ENCODE data around the gene GAS2L3.
"Not testable (repeated sequence)": the region's sequence is repeated elsewhere in the genome, so short reads cannot be mapped to it uniquely, and the experiment has no call there.

GAS2L3 gene

GRCh38 chr12:100574187-100575074 lies 947 bp downstream of the GAS2L3 start:
- DNase-seq (ENCODE audit: low read depth): no peak

GRCh38 chr12:100576331-100577036 lies 3.0 kb downstream of the GAS2L3 start:
- DNase-seq (ENCODE audit: low read depth): no peak

GRCh38 chr12:100578923-100579322 lies 5.4 kb downstream of the GAS2L3 start:
- DNase-seq (ENCODE audit: low read depth): no peak

- DNase-seq (ENCODE audit: low read depth): no peak
Measured at GRCh38 chr12:100579844-100580243, 6.4 kb downstream of the GAS2L3 start.

- DNase-seq (ENCODE audit: low read depth): no peak
Measured at GRCh38 chr12:100584256-100584655, 10.8 kb downstream of the GAS2L3 start.

- DNase-seq (ENCODE audit: low read depth): no peak
Measured at GRCh38 chr12:100591979-100592378, 18.5 kb downstream of the GAS2L3 start.

- no peak for DNase-seq (ENCODE audit: low read depth)
Measured at GRCh38 chr12:100593490-100593889, 20.0 kb downstream of the GAS2L3 start.

GRCh38 chr12:100601626-100602025 lies 28.1 kb downstream of the GAS2L3 start:
- DNase-seq (ENCODE audit: low read depth): no peak

- not testable (repeated sequence) for DNase-seq (ENCODE audit: low read depth)
Measured at GRCh38 chr12:100602997-100603396, 29.5 kb downstream of the GAS2L3 start.

GRCh38 chr12:100608776-100609175 lies 35.3 kb downstream of the GAS2L3 start:
- DNase-seq (ENCODE audit: low read depth): no peak

- no peak for DNase-seq (ENCODE audit: low read depth)
Measured at GRCh38 chr12:100610666-100611430, 37.4 kb downstream of the GAS2L3 start.

- no peak for DNase-seq (ENCODE audit: low read depth)
Measured at GRCh38 chr12:100612606-100613005, 39.1 kb downstream of the GAS2L3 start.

GRCh38 chr12:100624571-100624970 lies 51.1 kb downstream of the GAS2L3 start:
- DNase-seq (ENCODE audit: low read depth): no peak

GRCh38 chr12:100632445-100632892 lies 59.0 kb downstream of the GAS2L3 start:
- no peak for DNase-seq (ENCODE audit: low read depth)

GRCh38 chr12:100633082-100633785 lies 59.8 kb downstream of the GAS2L3 start:
- not testable (repeated sequence) for DNase-seq (ENCODE audit: low read depth)

- DNase-seq (ENCODE audit: low read depth): no peak
Measured at GRCh38 chr12:100643246-100643645, 69.8 kb downstream of the GAS2L3 start.

GRCh38 chr12:100646896-100647295 lies 73.4 kb downstream of the GAS2L3 start:
- DNase-seq (ENCODE audit: low read depth): no peak

- DNase-seq (ENCODE audit: low read depth): no peak
Measured at GRCh38 chr12:100651108-100651507, 77.6 kb downstream of the GAS2L3 start.

- no peak for DNase-seq (ENCODE audit: low read depth)
Measured at GRCh38 chr12:100651694-100652093, 78.2 kb downstream of the GAS2L3 start.

- no peak for DNase-seq (ENCODE audit: low read depth)
Measured at GRCh38 chr12:100652488-100652887, 79.0 kb downstream of the GAS2L3 start.

GRCh38 chr12:100656141-100656540 lies 82.7 kb downstream of the GAS2L3 start:
- DNase-seq (ENCODE audit: low read depth): no peak

GRCh38 chr12:100656856-100657255 lies 83.4 kb downstream of the GAS2L3 start:
- DNase-seq (ENCODE audit: low read depth): no peak

Measured in stimulated activated CD8-positive, alpha-beta memory T cell treated with anti-CD3 and anti-CD28 coated beads, Interleukin-12 subunit alpha, Interleukin-12 subunit beta, amount 100 ng/mL, for 4 hours (primary cell).